Measurements from ENCODE around the gene IGSF6.
"Not testable (repeated sequence)": the region's sequence is repeated elsewhere in the genome, so short reads cannot be mapped to it uniquely, and the experiment has no call there.

IGSF6 gene

DNA sequence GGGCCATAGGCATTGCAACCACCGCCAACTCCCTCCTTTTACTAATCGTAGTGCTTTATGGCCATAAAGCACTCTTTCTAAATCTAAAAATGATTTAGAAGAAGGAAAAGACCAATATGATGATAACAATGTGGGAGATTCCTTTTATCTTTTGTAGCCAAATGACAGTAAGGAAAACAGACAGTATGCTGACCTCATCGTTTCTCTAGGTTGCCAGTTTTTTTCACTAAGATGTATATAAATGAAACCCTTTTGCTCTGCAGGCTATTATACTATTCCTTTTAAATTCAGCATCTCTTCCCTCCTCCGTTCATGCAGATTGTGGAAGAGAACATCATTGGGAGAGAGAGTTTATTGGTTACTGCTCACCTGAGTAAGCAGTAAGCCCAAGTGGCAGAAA is 36.7 kb upstream of the IGSF6 start:
- TF ChIP-seq, protein P1, sequence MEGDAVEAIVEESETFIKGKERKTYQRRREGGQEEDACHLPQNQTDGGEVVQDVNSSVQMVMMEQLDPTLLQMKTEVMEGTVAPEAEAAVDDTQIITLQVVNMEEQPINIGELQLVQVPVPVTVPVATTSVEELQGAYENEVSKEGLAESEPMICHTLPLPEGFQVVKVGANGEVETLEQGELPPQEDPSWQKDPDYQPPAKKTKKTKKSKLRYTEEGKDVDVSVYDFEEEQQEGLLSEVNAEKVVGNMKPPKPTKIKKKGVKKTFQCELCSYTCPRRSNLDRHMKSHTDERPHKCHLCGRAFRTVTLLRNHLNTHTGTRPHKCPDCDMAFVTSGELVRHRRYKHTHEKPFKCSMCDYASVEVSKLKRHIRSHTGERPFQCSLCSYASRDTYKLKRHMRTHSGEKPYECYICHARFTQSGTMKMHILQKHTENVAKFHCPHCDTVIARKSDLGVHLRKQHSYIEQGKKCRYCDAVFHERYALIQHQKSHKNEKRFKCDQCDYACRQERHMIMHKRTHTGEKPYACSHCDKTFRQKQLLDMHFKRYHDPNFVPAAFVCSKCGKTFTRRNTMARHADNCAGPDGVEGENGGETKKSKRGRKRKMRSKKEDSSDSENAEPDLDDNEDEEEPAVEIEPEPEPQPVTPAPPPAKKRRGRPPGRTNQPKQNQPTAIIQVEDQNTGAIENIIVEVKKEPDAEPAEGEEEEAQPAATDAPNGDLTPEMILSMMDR (IDR thresholded peaks at IDR 0.05; ENCODE audit: low read depth, low read length, missing control alignments) = no peak

DNA sequence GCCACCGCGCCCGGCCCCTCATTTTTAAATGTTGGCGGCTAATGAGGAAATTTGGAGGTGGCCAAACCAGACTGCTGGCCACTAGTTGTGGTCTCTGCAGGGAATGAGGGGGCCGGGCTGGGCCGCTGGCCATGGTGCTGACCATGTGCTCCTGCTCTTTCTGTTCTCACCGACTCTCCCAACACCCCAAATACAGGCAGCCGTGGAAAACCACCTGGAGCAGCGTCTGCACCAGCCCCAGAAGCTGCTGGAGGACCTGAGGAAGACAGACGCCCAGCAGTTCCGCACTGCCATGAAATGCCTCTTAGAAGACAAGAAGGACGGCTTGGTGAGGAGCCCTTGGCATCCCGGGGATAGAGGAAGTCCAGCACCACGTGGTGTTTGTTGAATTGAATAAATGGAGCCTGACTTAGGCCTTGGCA is 32.6 kb upstream of the IGSF6 start:
- Histone ChIP-seq H3K4me3 (ENCODE audit: low read depth, low read length) (no peak overlapping the region), H3K27me3 (replicated peaks) (no peaks in the 10 kb centered on the region), H3K36me3 (replicated peaks) (no peaks in the 10 kb centered on the region), H3K27ac (no peak overlapping the region)
- TF ChIP-seq, protein P1 (IDR thresholded peaks at IDR 0.05; ENCODE audit: low read depth, low read length, missing control alignments) = no peak
- in situ Hi-C loops (cut with HindIII; ENCODE audit: low pct_ligation_motif_present, low sequenced_read_pairs) = no loop called here
- DNase-seq = no peak

More for the DNA sequence above, 36.7 kb upstream of the IGSF6 start:
- DNase-seq = no peak
- H3K4me3 ChIP-seq (ENCODE audit: low read depth, low read length) = no peak overlapping the region
- no peaks in the 10 kb centered on the region for H3K27me3 ChIP-seq (replicated peaks)
- H3K27ac ChIP-seq = no peak overlapping the region
- in situ Hi-C loops (cut with HindIII; ENCODE audit: low pct_ligation_motif_present, low sequenced_read_pairs) = no loop called here
- H3K36me3 ChIP-seq (replicated peaks) = no peaks in the 10 kb centered on the region

- in situ Hi-C loops (cut with HindIII; ENCODE audit: low pct_ligation_motif_present, low sequenced_read_pairs) = no loop called here
These were observed 31.8 kb upstream of the IGSF6 start for GRCh38 chr16:21684199-21684598.

DNA sequence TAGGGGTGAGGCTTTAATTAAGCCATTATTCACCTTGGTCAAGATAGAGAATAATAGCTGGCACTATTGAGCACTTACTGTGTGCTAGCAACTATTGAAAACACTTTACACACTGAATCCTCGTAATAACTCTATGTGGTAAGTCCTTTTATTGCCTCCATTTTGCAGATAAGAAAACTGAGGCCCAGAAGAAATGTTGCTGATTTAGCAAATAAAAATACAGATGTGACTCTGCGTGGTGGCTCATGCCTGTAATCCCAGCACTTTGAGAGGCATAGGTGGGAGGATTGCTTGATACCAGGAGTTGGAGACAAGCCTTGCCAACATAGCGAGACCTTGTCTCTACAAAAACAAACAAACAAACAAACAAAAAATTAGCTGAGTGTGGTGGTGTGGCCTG is 30.8 kb upstream of the IGSF6 start:
- Histone ChIP-seq H3K27ac (no peak overlapping the region), H3K36me3 (replicated peaks) (no peaks in the 10 kb centered on the region), H3K4me3 (ENCODE audit: low read depth, low read length) (no peak overlapping the region), H3K27me3 (replicated peaks) (no peaks in the 10 kb centered on the region)
- in situ Hi-C loops (cut with HindIII; ENCODE audit: low pct_ligation_motif_present, low sequenced_read_pairs) = no loop called here
- TF ChIP-seq, protein P1 (IDR thresholded peaks at IDR 0.05; ENCODE audit: low read depth, low read length, missing control alignments) = no peak
- no peak for DNase-seq

More at GRCh38 chr16:21684199-21684598, 31.8 kb upstream of the IGSF6 start:
- DNase-seq = no peak
- Histone ChIP-seq H3K27ac (no peak overlapping the region), H3K4me3 (ENCODE audit: low read depth, low read length) (no peak overlapping the region), H3K36me3 (replicated peaks) (no peaks in the 10 kb centered on the region), H3K27me3 (replicated peaks) (no peaks in the 10 kb centered on the region)
- TF ChIP-seq, protein P1 (IDR thresholded peaks at IDR 0.05; ENCODE audit: low read depth, low read length, missing control alignments) = peak; percentile 67

DNA sequence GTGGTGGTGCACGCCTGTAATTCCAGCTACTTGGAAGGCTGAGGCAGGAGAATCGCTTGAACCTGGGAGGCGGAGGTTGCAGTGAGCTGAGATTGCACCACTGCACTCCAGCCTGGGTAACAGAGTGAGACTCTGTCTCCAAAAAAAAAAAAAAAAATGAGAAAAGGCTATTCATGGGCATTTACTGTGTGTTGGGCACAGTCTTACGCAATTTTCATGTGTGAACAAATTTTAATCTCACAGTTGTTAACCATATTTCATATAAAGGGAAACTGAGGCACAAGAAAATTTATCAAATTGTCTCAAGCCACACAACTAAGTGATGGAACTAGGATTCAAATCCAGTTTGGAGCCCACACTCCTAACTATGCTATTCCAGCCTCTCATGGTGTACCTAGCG is 28.3 kb upstream of the IGSF6 start:
- H3K27me3 ChIP-seq (replicated peaks); H3K36me3 ChIP-seq (replicated peaks); H3K27ac ChIP-seq; in situ Hi-C loops (cut with HindIII; ENCODE audit: low pct_ligation_motif_present, low sequenced_read_pairs); DNase-seq; H3K4me3 ChIP-seq (ENCODE audit: low read depth, low read length): not testable (repeated sequence)

GRCh38 chr16:21674456-21674855 is 22.0 kb upstream of the IGSF6 start:
- H3K4me3 ChIP-seq (ENCODE audit: low read depth, low read length); H3K36me3 ChIP-seq (replicated peaks); DNase-seq; H3K27ac ChIP-seq; in situ Hi-C loops (cut with HindIII; ENCODE audit: low pct_ligation_motif_present, low sequenced_read_pairs); H3K27me3 ChIP-seq (replicated peaks): not testable (repeated sequence)

DNA sequence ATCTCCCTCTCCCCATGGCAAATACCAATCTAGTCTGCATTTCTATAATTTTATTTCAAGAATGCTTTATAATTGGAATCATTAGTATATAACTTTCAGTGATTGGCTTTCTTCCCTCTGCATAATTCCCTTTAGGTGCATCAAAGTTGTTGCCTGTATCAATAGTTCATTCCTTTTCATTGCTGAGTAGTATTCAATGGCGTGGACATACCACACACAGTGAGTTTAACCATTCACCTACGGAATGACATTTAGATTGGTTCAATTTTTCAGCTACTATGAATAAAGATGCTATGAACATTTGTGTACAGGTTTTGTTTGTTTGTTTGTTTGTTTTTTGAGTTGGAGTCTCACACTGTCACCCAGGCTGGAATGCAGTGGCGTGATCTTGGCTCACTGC is 21.1 kb upstream of the IGSF6 start:
- in situ Hi-C loops (cut with HindIII; ENCODE audit: low pct_ligation_motif_present, low sequenced_read_pairs) = no loop called here
- Histone ChIP-seq H3K27ac (no peak overlapping the region), H3K27me3 (replicated peaks) (no peaks in the 10 kb centered on the region), H3K4me3 (ENCODE audit: low read depth, low read length) (no peak overlapping the region), H3K36me3 (replicated peaks) (no peaks in the 10 kb centered on the region)
- no peak for DNase-seq
- TF ChIP-seq, protein P1 (IDR thresholded peaks at IDR 0.05; ENCODE audit: low read depth, low read length, missing control alignments) = no peak

Measured in brain microvascular endothelial cell (primary cell).